H1 (cell line): ENCODE results near the gene GSK3B. TPM values are rescaled to one million over a fixed set of nuclear protein-coding genes. Genes with fewer than 3 reads are reported as not detected.

Experiments
- CTCF ChIA-PET: fragments of 300-600 bp; sonication (Branson Sonifier 250); formaldehyde crosslinking; loops from one replicate; lab custom pipeline; 2021; ENCODE audit not compliant: partially characterized antibody; lab: Charles Lee
- POLR2A ChIA-PET: fragments of 300-600 bp; sonication (Branson Sonifier 250); formaldehyde crosslinking; loops from one replicate; lab custom pipeline; 2021; ENCODE audit warnings: inconsistent platforms; ENCODE audit not compliant: partially characterized antibody; lab: Charles Lee
- DNase-seq, 2 experiments: peaks; one replicate each; pipeline versions ENCODE4 v3.0.0 to v3.0.0-alpha.2; 2010 to 2022; ENCODE audit warnings: low spot score in 2 of 2, low read depth in 1 of 2, mixed read lengths in 1 of 2
- FAIRE-seq: peaks from 2 replicates; lab custom pipeline; 2011; peaks lifted over from hg19 to GRCh38; lab: Jason Lieb, UNC
- H2AFZ ChIP-seq: 2 replicates; pipeline ENCODE4 v1.8.1; 2012; ENCODE audit warnings: low read length, inconsistent platforms
- H2AK5ac ChIP-seq: 2 replicates; pipeline ENCODE4 v1.6.1; 2013; ENCODE audit warnings: low read depth, low read length
- H2BK120ac ChIP-seq: replicated peaks from 2 replicates; pipeline ENCODE3; 2013; ENCODE audit warnings: low read depth, low read length, inconsistent platforms
- H2BK12ac ChIP-seq: 2 replicates; pipeline ENCODE4 v1.6.1; 2013; ENCODE audit warnings: low read depth, low read length
- H2BK15ac ChIP-seq: 2 replicates; pipeline ENCODE4 v1.6.1; 2013; ENCODE audit warnings: low read length
- H2BK20ac ChIP-seq: 2 replicates; pipeline ENCODE4 v1.6.1; 2013; ENCODE audit warnings: low read length
- H2BK5ac ChIP-seq: 2 replicates; pipeline ENCODE4 v1.6.1; 2013; ENCODE audit warnings: low read depth, low read length
- H3K14ac ChIP-seq: 2 replicates; pipeline ENCODE4 v1.6.1; 2013; ENCODE audit warnings: inconsistent platforms; ENCODE audit not compliant: insufficient read length
- H3K18ac ChIP-seq: 2 replicates; pipeline ENCODE4 v1.6.1; 2013; ENCODE audit warnings: low read length; ENCODE audit errors: extremely low read depth
- H3K23ac ChIP-seq: 2 replicates; pipeline ENCODE4 v1.6.1; 2013; ENCODE audit warnings: inconsistent platforms; ENCODE audit not compliant: insufficient read length
- H3K23me2 ChIP-seq: 2 replicates; pipeline ENCODE4 v1.6.1; 2013; ENCODE audit warnings: low read depth, low read length
- H3K27ac ChIP-seq: 2 replicates; pipeline ENCODE4 v1.6.1; 2011; ENCODE audit warnings: low read depth, low read length, inconsistent platforms
- H3K27me3 ChIP-seq, 4 experiments: replicated peaks in 1 of 4; 1 replicate in 1 of 4; 2 replicates in 3 of 4; pipeline versions ENCODE4 v1.6.1 to v1.8.1; 2011 to 2013; ENCODE audit warnings: low read length in 3 of 4, mild to moderate bottlenecking in 3 of 4, inconsistent platforms in 2 of 4, mixed read lengths in 2 of 4, moderate library complexity in 1 of 4; ENCODE audit not compliant: control insufficient read depth in 3 of 4, insufficient read depth in 3 of 4; ENCODE audit errors: extremely low read depth in 1 of 4
- H3K36me3 ChIP-seq, 4 experiments: 2 replicates each; pipeline versions ENCODE4 v1.6.1 to v1.8.1; 2011 to 2013; ENCODE audit warnings: mild to moderate bottlenecking in 4 of 4, low read length in 3 of 4, moderate library complexity in 2 of 4, control low read depth in 1 of 4, inconsistent platforms in 1 of 4; ENCODE audit not compliant: insufficient read depth in 4 of 4, control insufficient read depth in 2 of 4
- H3K4ac ChIP-seq: replicated peaks from 2 replicates; pipeline ENCODE3; 2013; ENCODE audit warnings: low read length, low read depth, mixed read lengths, inconsistent platforms; ENCODE audit not compliant: insufficient read length
- H3K4me1 ChIP-seq, 4 experiments: replicated peaks in 1 of 4; 1 replicate in 1 of 4; 2 replicates in 3 of 4; pipeline versions ENCODE4 v1.6.1 to v1.8.1; 2011 to 2013; ENCODE audit warnings: low read length in 3 of 4, inconsistent platforms in 2 of 4, mixed read lengths in 1 of 4; ENCODE audit not compliant: insufficient read depth in 4 of 4, control insufficient read depth in 3 of 4
- H3K4me2 ChIP-seq, 2 experiments: 2 replicates each; pipeline versions ENCODE4 v1.6.1 to v1.8.1; 2011 to 2013; ENCODE audit warnings: low read depth in 2 of 2, low read length in 2 of 2, control low read depth in 1 of 2, inconsistent platforms in 1 of 2, mild to moderate bottlenecking in 1 of 2; ENCODE audit not compliant: insufficient read depth in 1 of 2
- H3K4me3 ChIP-seq, 4 experiments: fragments of 200-600, 300-600 bp in 1 of 4; sonication (generic), shearing (Covaris generic), sonication (Bioruptor Twin) in 1 of 4; 2 replicates each; pipeline versions ENCODE4 v1.5.1 to v1.8.1; 2011 to 2016; ENCODE audit warnings: low read length in 4 of 4, low read depth in 3 of 4, control low read depth in 2 of 4, inconsistent platforms in 2 of 4, mild to moderate bottlenecking in 2 of 4, mixed read lengths in 1 of 4, moderate library complexity in 1 of 4; ENCODE audit not compliant: insufficient read depth in 2 of 4; ENCODE audit errors: extremely low read depth in 1 of 4
- H3K56ac ChIP-seq: replicated peaks from 2 replicates; pipeline ENCODE3; 2013; ENCODE audit warnings: low read depth, mild to moderate bottlenecking, mixed read lengths, low read length, inconsistent platforms; ENCODE audit not compliant: insufficient read length
- H3K79me1 ChIP-seq: 2 replicates; pipeline ENCODE4 v1.6.1; 2013; ENCODE audit warnings: low read depth, low read length, control low read depth
- H3K79me2 ChIP-seq, 2 experiments: 2 replicates each; pipeline versions ENCODE4 v1.6.1 to v1.8.1; 2012 to 2013; ENCODE audit warnings: low read length in 2 of 2, mild to moderate bottlenecking in 2 of 2, inconsistent platforms in 1 of 2; ENCODE audit not compliant: insufficient read depth in 2 of 2, control insufficient read depth in 1 of 2
- H3K9ac ChIP-seq, 4 experiments: replicated peaks in 1 of 4; 1 replicate in 1 of 4; 2 replicates in 3 of 4; pipeline versions ENCODE4 v1.6.1 to v1.8.1; 2011 to 2013; ENCODE audit warnings: low read depth in 3 of 4, low read length in 3 of 4, control low read depth in 2 of 4, mild to moderate bottlenecking in 2 of 4, moderate library complexity in 2 of 4, inconsistent platforms in 1 of 4; ENCODE audit errors: extremely low read depth in 1 of 4
- H3K9me3 ChIP-seq, 2 experiments: 2 replicates each; pipeline versions ENCODE4 v1.6.1 to v1.8.1; 2012 to 2013; ENCODE audit warnings: mild to moderate bottlenecking in 2 of 2, moderate library complexity in 2 of 2, control low read depth in 1 of 2, inconsistent platforms in 1 of 2, low read depth in 1 of 2, low read length in 1 of 2, mixed read lengths in 1 of 2; ENCODE audit not compliant: insufficient read depth in 2 of 2
- H4K20me1 ChIP-seq, 2 experiments: replicated peaks in 1 of 2; 2 replicates each; pipeline versions ENCODE3 to v1.8.1; 2011 to 2013; ENCODE audit warnings: inconsistent platforms in 2 of 2, low read length in 2 of 2, mild to moderate bottlenecking in 1 of 2; ENCODE audit not compliant: insufficient read depth in 2 of 2, control insufficient read depth in 1 of 2
- H4K5ac ChIP-seq: 2 replicates; pipeline ENCODE4 v1.6.1; 2013; ENCODE audit warnings: low read length, low read depth, mixed read lengths, inconsistent platforms; ENCODE audit not compliant: insufficient read length
- H4K8ac ChIP-seq: 2 replicates; pipeline ENCODE4 v1.8.0; 2013; ENCODE audit warnings: mild to moderate bottlenecking, moderate library complexity, low read length, inconsistent platforms; ENCODE audit not compliant: insufficient read depth; ENCODE audit errors: extremely low read depth
- H4K91ac ChIP-seq: replicated peaks from 2 replicates; pipeline ENCODE3; 2013; ENCODE audit warnings: low read length, mixed read lengths, inconsistent platforms; ENCODE audit not compliant: insufficient read length
- CHD1 ChIP-seq: IDR thresholded peaks from 2 replicates; pipeline ENCODE4 v1.6.1; 2012; ENCODE audit warnings: low read depth, low read length, improper control_type of control experiment
- FOSL1 ChIP-seq: IDR thresholded peaks from 2 replicates; pipeline ENCODE4 v1.6.1; 2011; ENCODE audit warnings: mild to moderate bottlenecking, low read depth, low read length, moderate library complexity; ENCODE audit not compliant: insufficient read depth
- KDM4A ChIP-seq: IDR thresholded peaks from one replicate; pipeline ENCODE4 v1.7.1; 2012; ENCODE audit warnings: low read depth, mild to moderate bottlenecking, moderate library complexity, low read length, inconsistent platforms; ENCODE audit not compliant: severe bottlenecking
- NANOG ChIP-seq: IDR thresholded peaks from 2 replicates; pipeline ENCODE4 v1.6.1; 2011; ENCODE audit warnings: low read length, low read depth, mild to moderate bottlenecking, inconsistent platforms; ENCODE audit not compliant: insufficient read depth, poor library complexity, severe bottlenecking
- NRF1 ChIP-seq: IDR thresholded peaks from 2 replicates; pipeline ENCODE4 v1.6.1; 2011; ENCODE audit warnings: mild to moderate bottlenecking, low read depth, low read length, improper control_type of control experiment
- POU5F1 ChIP-seq: IDR thresholded peaks from 2 replicates; pipeline ENCODE4 v1.6.1; 2011; ENCODE audit warnings: low read depth, mild to moderate bottlenecking, low read length, moderate library complexity
- SIRT6 ChIP-seq: IDR thresholded peaks from one replicate; pipeline ENCODE4 v1.7.1; 2012; ENCODE audit warnings: low read length, inconsistent platforms
- TEAD4 ChIP-seq: IDR thresholded peaks from 2 replicates; pipeline ENCODE4 v1.6.1; 2012; ENCODE audit warnings: low read depth, low read length, inconsistent platforms, mixed read lengths
- WGBS, 2 experiments: shearing (Covaris generic) in 1 of 2; methylation state at CpG; one replicate each; pipeline versions ENCODE4 v1.1.6 to v1.1.7; 2013 to 2015; ENCODE audit warnings: low lambda C conversion rate in 2 of 2, mixed read lengths in 2 of 2, inconsistent platforms in 1 of 2, low coverage in 1 of 2, missing lambda C conversion rate in 1 of 2; ENCODE audit not compliant: insufficient replicate concordance in 2 of 2, insufficient coverage in 1 of 2, insufficient read length in 1 of 2; ENCODE audit errors: extremely low coverage in 1 of 2, missing lambda C conversion rate in 1 of 2; 5-methylcytosine and 5-hydroxymethylcytosine counted together
- polyA plus RNA-seq, 7 experiments: library from polyadenylated mRNA; depleted of rRNA in 3 of 7; stranded (reverse) in 5 of 7; unstranded in 2 of 7; fragments of >200 nt in 5 of 7; fragments of 200-250 nt in 2 of 7; gene quantifications; 1 replicate in 5 of 7; 2 replicates in 1 of 7; 4 replicates in 1 of 7; pipeline versions ENCODE4 v1.2.1 to v1.2.3, GENCODE V29; 2011 to 2013; ENCODE audit warnings: missing spikeins in 2 of 7, mixed read lengths in 2 of 7
- total RNA-seq: library from RNA; stranded (reverse); fragmentation: NEBNext Ultra II Directional; extraction: Animal tissue kit (Norgen Biotek cat#: 25700); gene quantifications from 2 replicates; pipeline ENCODE4 v1.2.1, GENCODE V29; 2021
- TF ChIP-seq, protein P1 (sequence below): IDR thresholded peaks from 2 replicates; pipeline ENCODE4 v1.6.1; 2012; ENCODE audit warnings: inconsistent platforms

The GSK3B gene
- total and polyA plus RNA-seq, 2 of the 8 experiments (the other 6 are each of a cell fraction or from before 2014, with no cell fraction given) = 24.2 to 50.7 TPM

DNA sequence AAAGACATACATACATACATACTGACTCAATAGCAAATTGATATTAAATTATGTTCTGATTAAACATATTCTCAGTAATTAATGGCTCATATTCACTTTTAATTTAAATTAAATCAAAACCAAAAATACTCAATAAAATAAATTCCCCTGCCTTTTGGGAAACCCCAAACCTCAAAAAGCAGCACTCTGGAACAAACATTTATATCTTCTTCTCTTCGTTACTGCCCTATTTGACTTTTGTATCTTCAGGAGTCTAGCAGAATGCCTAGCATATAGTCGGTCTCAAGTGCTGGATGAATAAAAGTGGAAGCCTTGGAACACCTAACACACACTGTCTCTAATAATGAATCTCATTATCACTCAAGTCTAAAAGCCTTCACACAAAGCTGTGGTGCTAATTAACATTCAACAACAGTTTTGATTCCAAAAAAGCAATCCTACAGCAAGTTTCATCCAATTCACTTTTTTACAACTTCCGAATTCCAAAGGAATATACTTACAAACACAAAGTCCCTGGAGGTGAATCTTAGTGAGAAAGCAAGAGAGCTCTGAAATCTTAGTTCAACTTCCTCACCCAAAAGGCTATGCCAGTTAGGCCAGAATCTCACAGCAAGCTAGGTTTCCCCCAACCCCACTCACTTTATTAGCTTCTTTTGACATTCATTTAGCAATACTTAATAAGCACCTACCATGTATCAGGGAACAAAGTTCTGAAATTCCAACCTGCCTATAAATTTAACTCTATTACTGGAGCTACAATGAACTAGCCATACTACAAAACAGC lies 35.0 kb downstream of the GSK3B start:
- no peak overlapping the region for H3K4ac ChIP-seq
- CTCF ChIA-PET = interaction anchor here (0.9 to 1.8 kb wide), 5 partner anchors 14 to 138 kb away, joined by 3 to 5 read pairs (median 3); no protein-coding TSS in a partner anchor
- 91% methylated on average over 3 of the region's 3 CpGs; no CpG with 5 or more reads in 1 of the 2 experiments for WGBS, 2 experiments

More for the DNA sequence above, 35.0 kb downstream of the GSK3B start:
- Histone ChIP-seq H3K56ac (no peak overlapping the region), H3K23ac (no peak overlapping the region), H4K5ac (no peak overlapping the region), H3K4me2 (no peak overlapping the region), H3K27me3 (no peaks in the 10 kb centered on the region), H2BK5ac (no peak overlapping the region), H3K14ac (no peak overlapping the region), H3K9ac (no peak overlapping the region), H3K4me1 (no peaks in the 10 kb centered on the region), H2BK15ac (no peak overlapping the region), H2AFZ (no peak overlapping the region), H3K9me3 (no peaks in the 10 kb centered on the region), H3K27ac (no peak overlapping the region), H4K20me1 (peaks cover 0 to 3% of the 10 kb centered on the region in 2 experiments), H3K4me3 (no peak overlapping the region), H3K79me2 (peaks cover 0 to 100% of the 10 kb centered on the region in 2 experiments; a peak in 2 of 4 replicates), H4K8ac (no peak overlapping the region), H3K79me1 (no peaks in the 10 kb centered on the region; the same call in none of the 2 replicates), H2BK20ac (no peak overlapping the region), H2AK5ac (no peak overlapping the region), H2BK12ac (no peak overlapping the region), H4K91ac (no peak overlapping the region), H3K18ac (no peak overlapping the region), H3K36me3 (no peaks in the 10 kb centered on the region), H2BK120ac (no peak overlapping the region), H3K23me2 (no peaks in the 10 kb centered on the region)
- TF ChIP-seq FOSL1 (no peak), CHD1 (no peak), NANOG (no peak), POU5F1 (no peak), TEAD4 (no peak), SIRT6 (no peak), KDM4A (no peak), NRF1 (no peak)
- TF ChIP-seq, protein P1, sequence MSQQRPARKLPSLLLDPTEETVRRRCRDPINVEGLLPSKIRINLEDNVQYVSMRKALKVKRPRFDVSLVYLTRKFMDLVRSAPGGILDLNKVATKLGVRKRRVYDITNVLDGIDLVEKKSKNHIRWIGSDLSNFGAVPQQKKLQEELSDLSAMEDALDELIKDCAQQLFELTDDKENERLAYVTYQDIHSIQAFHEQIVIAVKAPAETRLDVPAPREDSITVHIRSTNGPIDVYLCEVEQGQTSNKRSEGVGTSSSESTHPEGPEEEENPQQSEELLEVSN = no peak
- no peak for DNase-seq
- POLR2A ChIA-PET = interaction anchor here (0.8 to 3.0 kb wide), 3 partner anchors 8 to 36 kb away, joined by 3 to 9 read pairs (median 4); no protein-coding TSS in a partner anchor
- no peak for FAIRE-seq
